Smooth muscle cell (in vitro differentiated cells): ENCODE data around the gene MPST. TPM values are rescaled to one million over a fixed set of nuclear protein-coding genes. Genes with fewer than 3 reads are reported as not detected.
A peak's percentile ranks its signal among the peaks of the same experiment; 100 is the strongest.

Experiments used
- DNase-seq: peaks from one replicate; lab custom pipeline; 2025; ENCODE audit not compliant: unreplicated experiment; lab: John Stamatoyannopoulos, UW
- H2AFZ ChIP-seq: fragments of 200-600 bp; sonication (generic); 2 replicates; pipeline ENCODE4 v1.6.0; 2016; ENCODE audit warnings: antibody characterized with exemption, low read depth, mild to moderate bottlenecking
- H3F3A ChIP-seq: fragments of 200-600 bp; sonication (generic); 2 replicates; pipeline ENCODE4 v1.6.0; 2017; ENCODE audit warnings: antibody characterized with exemption, low read depth
- H3K27ac ChIP-seq: fragments of 200-600 bp; sonication (generic); 2 replicates; pipeline ENCODE4 v1.5.1; 2016; ENCODE audit warnings: low read depth, mild to moderate bottlenecking
- H3K27me3 ChIP-seq: fragments of 200-600 bp; sonication (generic); 2 replicates; pipeline ENCODE4 v1.6.1; 2016; ENCODE audit warnings: low read depth, mild to moderate bottlenecking
- H3K36me3 ChIP-seq: fragments of 200-600 bp; sonication (generic); 2 replicates; pipeline ENCODE4 v1.5.1; 2016; ENCODE audit warnings: low read depth
- H3K4me1 ChIP-seq: fragments of 200-600 bp; sonication (generic); 2 replicates; pipeline ENCODE4 v1.5.1; 2016; ENCODE audit warnings: low read depth
- H3K4me2 ChIP-seq: fragments of 200-600 bp; sonication (generic); 2 replicates; pipeline ENCODE4 v1.6.0; 2016; ENCODE audit warnings: mild to moderate bottlenecking
- H3K4me3 ChIP-seq: fragments of 200-600 bp; sonication (generic); 2 replicates; pipeline ENCODE4 v1.5.1; 2016; ENCODE audit warnings: mild to moderate bottlenecking
- H3K79me2 ChIP-seq: fragments of 200-600 bp; sonication (generic); 2 replicates; pipeline ENCODE4 v1.6.0; 2016; ENCODE audit warnings: low read depth, mild to moderate bottlenecking
- H3K9ac ChIP-seq: fragments of 200-600 bp; sonication (generic); 2 replicates; pipeline ENCODE4 v1.6.0; 2016; ENCODE audit warnings: low read depth
- H3K9me3 ChIP-seq: fragments of 200-600 bp; sonication (generic); replicated peaks from 2 replicates; pipeline ENCODE4 v1.5.1; 2016; ENCODE audit warnings: low read depth
- H4K20me1 ChIP-seq: fragments of 200-600 bp; sonication (generic); 2 replicates; pipeline ENCODE4 v1.6.0; 2016; ENCODE audit warnings: low read depth
- WGBS: methylation state at CpG from one replicate; pipeline ENCODE4 v1.1.7; 2016; ENCODE audit warnings: low lambda C conversion rate; 5-methylcytosine and 5-hydroxymethylcytosine counted together
- polyA plus RNA-seq: library from polyadenylated mRNA; unstranded; fragments of >200 nt; fragmentation: Nextera tagmentation; extraction: Ambion mirVana; gene quantifications from 2 replicates; pipeline ENCODE4 v1.2.1, GENCODE V29; 2016
- total RNA-seq: library from RNA; depleted of rRNA; stranded (reverse); fragments of >200 nt; gene quantifications from 2 replicates; pipeline ENCODE4 v1.2.3, GENCODE V29; 2014
- TF ChIP-seq, protein P1 (sequence below): fragments of 200-600 bp; sonication (generic); IDR thresholded peaks from 2 replicates; pipeline ENCODE4 v1.5.1; 2017; ENCODE audit warnings: borderline replicate concordance, mild to moderate bottlenecking, antibody characterized with exemption; ENCODE audit not compliant: insufficient read depth, poor library complexity, severe bottlenecking

MPST gene
- total and polyA plus RNA-seq, 2 experiments from 2014 or later: 49.9 to 119 TPM

- Histone ChIP-seq H3K4me1 (no peaks in the 10 kb centered on the region), H3K4me3 (peak overlapping the region; percentile 50), H3K79me2 (no peaks in the 10 kb centered on the region), H3K9me3 (no peaks in the 10 kb centered on the region), H3K4me2 (peak overlapping the region; percentile 87), H2AFZ (peak overlapping the region; percentile 60), H3K36me3 (no peaks in the 10 kb centered on the region), H3K27me3 (no peaks in the 10 kb centered on the region), H3F3A (no peaks in the 10 kb centered on the region), H3K9ac (no peak overlapping the region), H4K20me1 (no peaks in the 10 kb centered on the region), H3K27ac (no peak overlapping the region)
- no peak for DNase-seq
- WGBS: 37% methylated on average over 13 of the region's 13 CpGs
- TF ChIP-seq, protein P1, sequence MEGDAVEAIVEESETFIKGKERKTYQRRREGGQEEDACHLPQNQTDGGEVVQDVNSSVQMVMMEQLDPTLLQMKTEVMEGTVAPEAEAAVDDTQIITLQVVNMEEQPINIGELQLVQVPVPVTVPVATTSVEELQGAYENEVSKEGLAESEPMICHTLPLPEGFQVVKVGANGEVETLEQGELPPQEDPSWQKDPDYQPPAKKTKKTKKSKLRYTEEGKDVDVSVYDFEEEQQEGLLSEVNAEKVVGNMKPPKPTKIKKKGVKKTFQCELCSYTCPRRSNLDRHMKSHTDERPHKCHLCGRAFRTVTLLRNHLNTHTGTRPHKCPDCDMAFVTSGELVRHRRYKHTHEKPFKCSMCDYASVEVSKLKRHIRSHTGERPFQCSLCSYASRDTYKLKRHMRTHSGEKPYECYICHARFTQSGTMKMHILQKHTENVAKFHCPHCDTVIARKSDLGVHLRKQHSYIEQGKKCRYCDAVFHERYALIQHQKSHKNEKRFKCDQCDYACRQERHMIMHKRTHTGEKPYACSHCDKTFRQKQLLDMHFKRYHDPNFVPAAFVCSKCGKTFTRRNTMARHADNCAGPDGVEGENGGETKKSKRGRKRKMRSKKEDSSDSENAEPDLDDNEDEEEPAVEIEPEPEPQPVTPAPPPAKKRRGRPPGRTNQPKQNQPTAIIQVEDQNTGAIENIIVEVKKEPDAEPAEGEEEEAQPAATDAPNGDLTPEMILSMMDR: peak; percentile 38
Measured at GRCh38 chr22:36977401-36977861, 42.1 kb upstream of the MPST start.

- Histone ChIP-seq H3K9ac (no peak overlapping the region), H3K4me2 (peak overlapping the region; percentile 87), H3F3A (no peaks in the 10 kb centered on the region), H2AFZ (peak overlapping the region; percentile 60), H3K9me3 (no peaks in the 10 kb centered on the region), H3K4me3 (peak overlapping the region; percentile 50), H3K36me3 (no peaks in the 10 kb centered on the region), H3K79me2 (no peaks in the 10 kb centered on the region), H3K27ac (no peak overlapping the region), H3K27me3 (no peaks in the 10 kb centered on the region), H4K20me1 (no peaks in the 10 kb centered on the region), H3K4me1 (no peaks in the 10 kb centered on the region)
- peak; percentile 64 for DNase-seq
- WGBS: 19% methylated on average over 18 of the region's 18 CpGs
- TF ChIP-seq, protein P1: peak; percentile 86
Measured at GRCh38 chr22:36977947-36978660, 41.4 kb upstream of the MPST start.

- Histone ChIP-seq H3K27ac (no peak overlapping the region), H3K9me3 (no peaks in the 10 kb centered on the region), H3K9ac (no peak overlapping the region), H3K36me3 (no peaks in the 10 kb centered on the region), H4K20me1 (no peaks in the 10 kb centered on the region), H2AFZ (no peak overlapping the region), H3F3A (no peaks in the 10 kb centered on the region), H3K27me3 (no peaks in the 10 kb centered on the region), H3K79me2 (no peaks in the 10 kb centered on the region), H3K4me2 (no peak overlapping the region), H3K4me1 (no peaks in the 10 kb centered on the region), H3K4me3 (no peak overlapping the region)
- no peak for DNase-seq
- TF ChIP-seq, protein P1: no peak
- 90% methylated on average over 13 of the region's 13 CpGs for WGBS
Measured at GRCh38 chr22:36979016-36979910, 40.3 kb upstream of the MPST start.
